GM19452 (cell line): ENCODE results near the gene ILDR1.
"Not testable (repeated sequence)": the region's sequence is repeated elsewhere in the genome, so short reads cannot be mapped to it uniquely, and the experiment has no call there.

Experiments used
- ATAC-seq: cut with Tn5 transposase; IDR thresholded peaks from one replicate; pipeline ENCODE4 v1.9.1; 2021; ENCODE audit not compliant: unreplicated experiment

Gene ILDR1

DNA sequence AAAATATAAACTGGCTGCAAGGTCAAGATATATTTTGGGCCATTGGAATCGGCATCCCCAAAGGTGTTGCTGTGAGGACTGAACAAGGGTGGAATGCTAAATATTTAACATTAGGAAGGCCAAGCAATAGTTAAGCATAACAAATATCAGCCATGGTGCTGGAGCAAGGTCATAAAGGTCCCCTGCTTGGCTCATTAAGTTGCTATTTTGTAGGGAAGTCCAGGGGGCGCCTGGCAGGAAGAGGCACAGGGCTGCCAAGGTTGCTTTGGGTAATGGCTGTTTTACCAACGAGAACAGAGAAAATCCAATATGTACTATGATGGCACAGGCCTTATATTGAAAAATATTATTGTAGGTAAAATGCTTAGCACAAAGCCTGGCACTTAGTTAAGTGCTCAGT, 65.7 kb downstream of the ILDR1 start:
- no peak for ATAC-seq

DNA sequence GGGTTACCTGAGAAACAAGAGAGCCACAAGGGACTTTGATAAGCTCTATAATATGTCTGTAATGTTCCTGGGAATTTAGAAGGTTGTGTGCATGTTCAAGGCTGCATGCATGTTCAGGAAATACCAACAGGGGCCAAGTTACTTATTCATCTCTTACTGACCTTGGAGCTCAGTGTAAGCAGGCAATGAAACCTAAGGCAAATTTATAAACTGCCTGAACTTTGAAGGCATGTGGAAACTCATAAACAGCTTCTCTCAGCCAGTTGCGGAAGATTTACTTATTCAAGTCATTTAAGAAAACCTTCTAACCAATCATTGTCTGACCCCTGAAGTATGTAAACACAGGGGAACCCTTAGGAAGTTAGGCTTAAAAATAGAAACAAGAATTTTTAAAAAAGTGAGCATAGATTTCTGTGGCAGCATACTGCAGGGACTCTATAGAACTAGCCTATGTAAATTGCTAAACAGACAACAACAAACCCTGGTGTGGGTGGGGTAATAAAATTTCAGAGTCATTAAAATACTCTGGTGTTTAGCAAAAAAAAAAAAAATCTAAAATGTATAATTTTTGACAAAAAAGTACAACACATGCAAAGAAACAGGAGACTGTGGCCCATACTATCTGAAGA, 70.6 kb downstream of the ILDR1 start:
- no peak for ATAC-seq

DNA sequence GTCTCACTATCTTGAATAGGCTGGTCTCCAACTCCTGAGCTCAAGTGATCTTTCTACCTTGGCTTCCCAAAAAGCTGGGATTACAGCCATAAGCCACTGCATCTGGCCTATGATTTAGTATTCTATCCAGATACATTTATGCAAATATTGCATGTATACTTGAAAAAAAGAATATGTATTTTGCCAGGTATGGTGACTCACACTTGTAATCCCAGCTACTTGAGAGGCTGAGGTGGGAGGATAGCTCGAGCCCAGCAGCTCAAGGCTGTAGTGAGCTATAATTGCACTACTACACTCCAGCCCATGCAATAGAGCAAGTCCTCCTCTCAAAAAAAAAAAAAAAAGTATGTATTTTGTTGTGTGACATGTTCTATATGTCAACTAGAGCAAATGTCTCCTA, 73.4 kb downstream of the ILDR1 start:
- ATAC-seq = no peak

DNA sequence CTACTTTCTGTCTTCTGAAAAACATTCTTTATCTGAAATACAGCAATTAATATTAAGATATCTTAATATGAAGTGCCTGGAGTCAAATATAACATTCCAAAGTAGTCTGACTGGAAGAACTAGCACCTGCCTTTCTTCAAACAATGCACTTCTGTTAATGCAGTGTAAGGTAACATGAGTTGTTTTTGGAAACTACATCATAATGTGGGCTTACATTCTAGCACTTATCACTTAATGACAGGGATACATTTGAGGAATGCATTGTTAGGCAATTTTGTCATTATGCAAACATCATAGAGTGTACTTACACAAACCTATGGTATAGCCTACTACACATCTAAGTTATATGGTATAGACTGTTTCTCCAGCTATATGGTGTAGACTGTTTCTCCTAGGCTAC, 78.6 kb downstream of the ILDR1 start:
- no peak for ATAC-seq

DNA sequence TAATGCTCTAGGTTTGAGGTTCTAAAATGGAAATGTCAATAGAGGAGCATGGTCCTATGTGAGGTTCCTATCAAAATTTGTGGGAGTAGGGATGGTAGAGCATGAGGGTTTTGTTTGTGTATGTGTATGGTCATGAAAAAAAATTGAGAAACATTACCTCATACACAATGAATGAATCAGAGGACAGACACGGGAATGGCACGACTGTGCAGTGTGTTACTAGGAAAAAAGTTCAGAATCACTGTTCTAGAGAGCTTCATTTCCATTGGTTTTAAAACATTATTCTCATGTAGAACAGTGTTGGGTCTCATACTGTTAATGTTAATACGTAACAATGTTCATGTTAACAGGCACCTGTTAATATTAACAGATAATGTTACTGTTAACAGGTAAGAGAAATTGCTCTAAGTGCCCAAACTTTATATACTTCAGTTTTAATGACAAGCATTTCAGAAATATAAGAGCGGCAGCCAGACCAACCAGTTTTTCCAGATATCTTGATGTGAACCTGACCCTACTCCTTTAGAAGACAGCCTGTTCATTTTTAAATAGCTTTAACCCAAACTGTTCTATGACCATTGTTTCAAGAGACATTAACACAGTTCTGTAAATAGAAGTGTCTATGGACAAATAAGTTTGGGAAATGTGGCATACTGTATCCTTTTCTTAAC, 79.8 kb downstream of the ILDR1 start:
- ATAC-seq = no peak

DNA sequence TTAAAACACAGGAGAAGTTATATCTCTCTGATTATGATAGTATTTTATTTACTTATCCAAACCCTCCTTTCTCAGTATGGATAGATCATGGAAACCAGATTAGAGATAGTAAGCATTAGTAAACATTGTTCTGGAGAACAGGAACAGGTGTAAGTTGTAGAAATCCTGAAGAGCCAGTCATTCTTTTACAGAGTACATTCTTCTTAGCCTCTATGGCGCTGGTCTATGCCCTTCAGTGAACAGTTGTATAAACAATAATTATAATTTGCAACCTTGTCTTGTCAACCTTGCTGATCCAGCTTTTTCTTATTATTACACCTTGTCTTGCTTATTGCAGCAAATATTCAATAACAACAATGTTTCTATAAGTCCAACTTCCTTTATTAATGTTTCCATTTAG, 80.5 kb downstream of the ILDR1 start:
- ATAC-seq = no peak

DNA sequence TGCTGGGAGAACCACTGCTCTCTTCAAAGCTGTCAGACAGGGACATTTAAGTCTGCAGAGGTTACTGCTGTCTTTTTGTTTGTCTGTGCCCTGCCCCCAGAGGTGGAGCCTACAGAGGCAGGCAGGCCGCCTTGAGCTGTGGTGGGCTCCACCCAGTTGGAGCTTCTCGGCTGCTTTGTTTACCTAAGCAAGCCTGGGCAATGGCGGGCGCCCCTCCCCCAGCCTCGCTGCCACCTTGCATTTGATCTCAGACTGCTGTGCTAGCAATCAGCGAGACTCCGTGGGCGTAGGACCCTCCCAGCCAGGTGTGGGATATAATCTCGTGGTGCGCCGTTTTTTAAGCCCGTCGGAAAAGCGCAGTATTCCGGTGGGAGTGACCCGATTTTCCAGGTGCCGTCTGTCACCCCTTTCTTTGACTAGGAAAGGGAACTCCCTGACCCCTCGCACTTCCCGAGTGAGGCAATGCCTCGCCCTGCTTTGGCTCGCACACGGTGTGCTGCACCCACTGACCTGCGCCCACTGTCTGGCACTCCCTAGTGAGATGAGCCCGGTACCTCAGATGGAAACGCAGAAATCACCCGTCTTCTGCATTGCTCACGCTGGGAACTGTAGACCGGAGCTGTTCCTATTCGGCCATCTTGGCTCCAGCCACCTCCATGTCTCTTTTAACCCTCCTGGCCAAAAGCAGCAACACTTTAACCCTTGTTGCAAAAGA, 83.7 kb downstream of the ILDR1 start:
- ATAC-seq = not testable (repeated sequence)
